GM19324 (cell line): Measurements from ENCODE around the gene BCDIN3D.
"Not testable (repeated sequence)": the region's sequence is repeated elsewhere in the genome, so short reads cannot be mapped to it uniquely, and the experiment has no call there.

ENCODE experiments used
- ATAC-seq: cut with Tn5 transposase; IDR thresholded peaks from one replicate; pipeline ENCODE4 v1.9.1; 2021; ENCODE audit warnings: mild to moderate bottlenecking, moderate library complexity; ENCODE audit not compliant: unreplicated experiment, low FRiP score

The BCDIN3D gene

DNA sequence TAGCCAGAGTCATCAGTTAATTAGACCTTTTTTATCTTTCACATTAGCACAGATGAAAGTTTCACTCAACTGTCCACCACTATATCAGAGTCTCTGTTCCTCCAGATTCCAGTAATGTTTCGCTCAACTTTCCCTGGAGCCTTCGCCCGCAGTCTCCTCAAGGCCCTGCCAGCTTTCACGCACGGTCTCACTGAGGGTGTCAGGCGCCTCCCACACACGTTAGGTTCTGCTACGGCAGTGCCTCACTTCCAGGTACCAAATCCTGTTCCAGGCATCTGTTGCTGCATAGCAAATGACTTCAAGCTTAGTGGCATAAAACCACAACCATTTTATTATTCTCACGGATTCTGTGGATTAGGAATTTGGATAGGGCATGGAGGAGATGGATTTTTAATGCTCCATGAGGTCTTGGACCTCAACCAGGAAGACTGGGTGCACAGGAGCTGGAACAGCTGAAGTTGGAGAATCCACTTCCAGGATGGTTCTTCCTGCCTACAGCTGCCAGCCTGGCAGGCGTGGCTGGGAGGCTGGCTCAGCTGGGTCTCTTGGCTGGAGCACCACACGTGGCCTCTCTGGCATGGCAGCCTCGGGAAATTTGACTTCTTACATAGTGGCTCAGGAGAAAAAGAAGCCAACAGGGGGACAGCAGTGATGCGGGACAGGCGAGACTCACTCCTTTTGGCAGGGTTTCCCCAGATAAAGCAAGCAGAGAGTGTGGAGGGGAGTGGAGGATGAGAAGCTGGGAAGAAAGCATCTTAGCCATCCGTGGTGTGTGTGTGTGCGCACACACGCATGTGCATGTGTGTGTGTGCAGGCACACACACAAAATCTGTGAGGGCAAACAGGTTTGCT lies 21.3 kb upstream of the BCDIN3D start:
- ATAC-seq = no peak

- not testable (repeated sequence) for ATAC-seq
Observed at GRCh38 chr12:49860921-49861320, 18.0 kb upstream of the BCDIN3D start.

DNA sequence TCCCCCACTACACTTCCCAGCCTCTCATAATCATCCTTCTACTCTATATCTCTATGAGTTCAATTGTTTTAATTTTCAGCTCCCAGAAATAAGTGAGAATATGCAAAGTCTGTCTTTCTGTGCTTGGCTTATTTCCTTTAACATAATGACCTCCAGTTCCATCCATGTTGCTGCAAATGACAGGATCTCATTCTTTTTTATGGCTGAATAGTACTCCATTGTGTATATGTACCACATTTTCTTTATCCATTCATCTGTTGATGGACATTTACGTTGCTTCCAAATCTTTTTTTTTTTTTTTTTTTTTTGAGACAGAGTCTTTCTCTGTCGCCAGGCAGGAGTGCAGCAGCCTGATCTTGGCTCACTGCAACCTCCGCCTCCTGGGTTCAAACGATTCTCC lies 13.0 kb upstream of the BCDIN3D start:
- not testable (repeated sequence) for ATAC-seq

DNA sequence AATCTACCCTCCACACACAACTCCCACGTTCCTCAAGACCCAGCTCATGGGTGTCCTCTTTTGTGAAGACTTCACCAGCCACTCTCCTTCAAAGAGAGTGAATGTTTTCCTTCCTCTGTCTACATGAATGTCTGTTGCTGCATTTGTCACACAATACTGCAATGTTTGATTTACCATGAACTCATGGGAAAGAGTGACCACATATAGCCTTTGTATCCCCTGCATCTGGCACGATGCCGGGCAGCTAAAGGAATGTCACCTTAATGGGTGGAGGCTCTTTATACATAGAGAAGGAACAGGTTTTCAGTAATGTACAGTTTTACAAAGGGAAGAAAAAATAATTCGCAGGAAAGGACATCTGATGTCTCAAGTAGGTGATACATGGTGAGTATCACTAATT lies 12.1 kb upstream of the BCDIN3D start:
- ATAC-seq = no peak

- no peak for ATAC-seq
Observed at GRCh38 chr12:49853671-49854070, 10.8 kb upstream of the BCDIN3D start.

- ATAC-seq = no peak
Observed at GRCh38 chr12:49847161-49847560, 4.3 kb upstream of the BCDIN3D start.

DNA sequence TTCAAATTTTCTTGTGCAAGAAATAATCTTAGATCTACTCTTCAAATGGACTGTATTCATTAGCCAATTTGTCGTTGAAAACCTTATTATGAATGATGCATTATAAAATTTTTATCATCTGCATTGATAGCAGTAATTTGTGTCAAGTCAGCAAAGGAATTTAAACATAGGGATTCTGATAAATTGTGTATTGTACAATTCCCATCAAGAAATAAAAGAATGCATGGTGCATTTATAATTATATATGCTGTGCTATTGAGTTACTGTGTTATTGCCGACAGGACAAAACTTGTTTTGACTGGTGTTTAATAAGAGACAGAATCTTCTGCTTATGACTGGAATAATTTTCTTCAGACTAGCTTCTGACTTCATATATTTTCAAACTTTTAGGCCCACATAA lies 3.1 kb upstream of the BCDIN3D start:
- no peak for ATAC-seq

DNA sequence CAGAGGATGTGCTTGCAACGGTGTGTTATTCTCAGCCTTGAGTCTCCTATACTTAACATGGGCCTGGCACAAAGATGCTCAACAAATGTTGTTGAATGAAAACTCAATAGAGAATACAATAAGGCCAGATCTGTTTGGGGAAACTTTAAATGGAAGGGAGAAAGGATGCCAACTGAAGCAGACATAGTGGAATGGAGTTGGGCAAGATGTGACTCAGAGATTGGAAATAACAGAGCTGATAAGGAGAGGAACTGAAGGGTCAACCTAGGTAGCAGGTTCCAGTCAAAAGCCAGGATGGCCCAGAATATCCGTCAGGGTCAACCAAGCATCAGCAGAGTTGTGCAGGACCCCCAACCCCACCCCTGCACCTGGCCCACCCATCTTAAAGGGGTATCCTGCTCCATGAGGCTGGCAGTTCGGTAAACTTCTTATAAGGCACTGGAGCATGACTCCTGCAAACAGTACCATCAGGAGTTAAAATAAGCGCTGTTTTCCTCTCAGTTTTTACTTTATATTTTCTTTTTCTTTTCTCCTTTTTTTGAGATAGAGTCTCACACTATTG lies 1.1 kb upstream of the BCDIN3D start:
- no peak for ATAC-seq

DNA sequence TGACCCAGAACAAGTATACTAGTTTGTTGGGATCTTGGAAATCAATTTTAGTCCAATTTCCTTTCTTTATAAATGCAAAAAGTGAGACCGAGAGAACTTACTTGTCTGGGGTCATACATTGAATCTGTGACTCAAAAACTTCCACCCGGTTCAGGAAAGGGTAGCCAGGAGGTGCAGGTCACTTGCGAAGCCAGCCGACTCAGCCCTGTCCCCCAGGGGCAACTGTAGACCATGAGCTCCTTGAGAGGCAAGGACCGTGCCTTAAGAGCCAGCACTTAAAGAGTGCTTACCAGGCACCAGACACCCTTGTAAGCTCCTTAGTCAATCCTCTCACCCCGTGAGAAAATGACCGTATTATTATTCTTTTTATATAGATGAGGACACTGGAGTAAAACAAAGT lies 505 bp upstream of the BCDIN3D start:
- ATAC-seq = no peak

DNA sequence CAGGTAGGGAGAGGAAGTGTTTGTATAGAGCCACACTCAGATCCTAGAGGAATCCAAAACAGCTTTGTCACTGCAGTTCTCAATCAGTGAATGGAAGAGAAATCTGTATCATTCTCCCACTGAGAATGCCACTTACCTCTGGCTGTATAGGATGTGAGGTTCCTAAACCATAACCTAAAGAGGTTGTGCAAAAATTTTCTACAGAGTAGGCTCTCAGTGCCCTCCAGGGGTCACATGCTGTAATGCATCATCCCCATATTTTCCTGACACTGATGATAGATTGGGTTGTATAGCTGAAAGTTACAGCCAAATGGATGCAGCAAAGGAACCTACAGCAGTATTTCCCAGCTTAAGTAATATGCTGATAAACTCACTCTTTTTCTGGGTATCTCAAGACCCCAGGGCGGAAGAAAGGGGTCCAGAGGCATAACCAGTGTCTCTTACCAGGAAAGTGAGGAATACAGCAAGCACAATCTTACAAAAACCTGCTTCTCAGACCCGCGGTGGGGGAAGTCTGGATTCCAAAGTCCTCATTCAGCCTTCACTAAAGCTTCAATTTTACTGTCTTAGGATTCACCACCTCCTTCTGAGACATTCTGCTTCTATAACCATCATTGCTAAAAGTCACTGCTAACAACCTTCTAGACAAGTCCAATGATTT lies 3.8 kb downstream of the BCDIN3D start:
- no peak for ATAC-seq

- no peak for ATAC-seq
Observed at GRCh38 chr12:49832836-49833421, 10.0 kb downstream of the BCDIN3D start.

DNA sequence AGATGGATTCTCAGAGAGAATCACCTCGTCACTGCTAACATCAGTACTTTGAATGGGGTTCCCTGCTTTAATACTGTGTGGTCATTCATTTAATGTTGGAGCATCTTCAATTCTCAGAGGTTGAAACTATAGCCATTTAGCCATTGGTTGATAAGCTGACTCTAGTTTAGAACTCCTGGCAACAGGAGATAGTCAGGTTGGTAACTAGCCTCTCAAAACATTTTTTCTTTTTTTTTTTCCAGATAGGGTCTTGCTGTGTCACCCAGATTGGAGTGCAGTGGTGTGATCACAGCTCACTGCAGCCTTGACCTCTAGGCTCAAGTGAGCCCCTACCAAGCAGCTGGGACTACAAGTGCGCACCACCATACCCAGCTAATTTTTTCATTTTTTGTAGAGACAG lies 11.2 kb downstream of the BCDIN3D start:
- ATAC-seq = no peak

DNA sequence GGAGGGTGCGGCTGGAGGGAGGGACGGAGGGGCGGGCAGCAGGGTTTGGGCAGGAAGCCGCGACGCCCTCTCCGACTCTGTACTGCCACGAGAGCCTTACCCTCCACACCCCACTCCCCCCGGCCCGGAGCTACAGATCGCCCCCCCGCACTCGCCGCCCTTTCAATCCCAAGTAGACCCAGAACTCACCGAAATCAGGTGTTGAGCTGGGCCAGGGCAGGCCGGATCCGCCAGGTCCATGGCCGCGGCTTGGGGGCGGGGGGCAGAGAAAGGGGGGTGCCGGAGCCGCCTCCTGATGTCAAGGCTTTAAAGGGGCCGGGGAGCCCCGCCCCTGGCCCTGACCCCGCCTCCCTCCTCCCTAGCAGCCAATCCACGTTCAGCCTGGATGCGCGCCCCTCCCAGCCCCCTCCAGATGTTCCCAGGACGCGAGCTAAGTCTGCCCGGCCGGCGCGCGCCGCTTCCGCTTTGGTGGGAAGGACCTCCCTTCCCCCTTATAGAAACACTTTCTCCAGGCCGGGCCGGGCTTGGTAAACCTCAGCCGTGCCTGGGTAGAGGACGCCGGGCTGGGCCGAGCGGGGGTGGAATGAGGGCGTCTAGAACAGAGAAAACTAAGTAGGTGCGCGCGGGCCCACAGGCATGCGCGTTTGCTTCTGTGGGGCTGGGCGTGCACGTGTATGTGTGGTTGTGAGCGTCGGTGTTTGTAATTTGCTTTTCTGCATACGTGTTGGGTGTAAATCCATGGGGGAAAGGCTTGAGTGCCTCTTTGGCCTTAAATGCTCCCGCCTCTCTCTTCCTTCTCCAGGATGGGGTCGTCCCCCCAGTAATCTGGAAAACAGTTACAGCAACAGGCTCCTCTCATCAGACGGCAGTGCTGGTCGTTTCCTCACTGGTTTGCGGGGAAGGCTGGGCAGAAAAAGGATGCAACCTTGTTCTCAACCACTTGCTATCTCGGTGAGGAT lies 14.5 kb downstream of the BCDIN3D start, which contains the start of gene NCKAP5L:
NCKAP5L (minus strand) TSS at position 281 of the 959 bp plus-strand sequence. CDS start 24,369 bp downstream, outside the sequence.
- peak; percentile 84 for ATAC-seq

DNA sequence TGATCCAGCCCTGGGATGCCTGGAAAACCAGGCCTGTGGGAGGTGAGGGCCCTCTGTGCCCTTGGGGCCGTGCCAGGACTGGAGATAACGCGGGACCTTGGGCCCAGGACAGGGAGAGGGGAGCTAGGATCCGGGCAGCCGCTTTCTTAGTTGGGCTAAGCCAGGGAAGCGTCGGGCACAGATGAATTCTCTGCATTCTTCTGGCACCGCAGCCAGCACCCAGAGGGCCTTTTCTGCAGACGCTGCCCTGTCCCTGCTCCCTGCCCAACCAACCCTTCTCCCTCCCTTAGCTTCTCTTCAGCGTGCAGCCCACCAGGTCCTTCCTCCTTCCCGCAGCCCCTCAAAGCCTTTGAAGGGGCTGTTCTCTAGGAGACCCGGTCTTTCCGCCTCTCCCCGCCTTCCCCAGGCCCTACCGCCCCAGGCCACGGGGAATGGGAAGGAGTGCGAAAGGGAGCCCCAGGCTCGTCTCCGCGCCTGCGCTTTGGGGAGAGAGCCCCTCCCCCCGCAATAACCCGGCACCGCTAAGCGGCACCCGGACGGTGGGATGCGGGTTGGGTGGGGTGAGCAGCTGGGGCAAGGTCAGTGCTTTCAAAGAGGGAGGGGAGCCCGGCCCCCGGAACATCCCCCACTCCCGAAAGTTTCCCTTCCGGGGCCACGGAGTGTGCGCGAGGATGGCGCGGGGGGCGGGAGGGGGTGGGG lies 15.4 kb downstream of the BCDIN3D start:
- ATAC-seq = peak; percentile 17

- no peak for ATAC-seq
Observed at GRCh38 chr12:49827051-49827400, 15.9 kb downstream of the BCDIN3D start.

GRCh38 chr12:49825971-49826421 lies 16.9 kb downstream of the BCDIN3D start:
- ATAC-seq = no peak

DNA sequence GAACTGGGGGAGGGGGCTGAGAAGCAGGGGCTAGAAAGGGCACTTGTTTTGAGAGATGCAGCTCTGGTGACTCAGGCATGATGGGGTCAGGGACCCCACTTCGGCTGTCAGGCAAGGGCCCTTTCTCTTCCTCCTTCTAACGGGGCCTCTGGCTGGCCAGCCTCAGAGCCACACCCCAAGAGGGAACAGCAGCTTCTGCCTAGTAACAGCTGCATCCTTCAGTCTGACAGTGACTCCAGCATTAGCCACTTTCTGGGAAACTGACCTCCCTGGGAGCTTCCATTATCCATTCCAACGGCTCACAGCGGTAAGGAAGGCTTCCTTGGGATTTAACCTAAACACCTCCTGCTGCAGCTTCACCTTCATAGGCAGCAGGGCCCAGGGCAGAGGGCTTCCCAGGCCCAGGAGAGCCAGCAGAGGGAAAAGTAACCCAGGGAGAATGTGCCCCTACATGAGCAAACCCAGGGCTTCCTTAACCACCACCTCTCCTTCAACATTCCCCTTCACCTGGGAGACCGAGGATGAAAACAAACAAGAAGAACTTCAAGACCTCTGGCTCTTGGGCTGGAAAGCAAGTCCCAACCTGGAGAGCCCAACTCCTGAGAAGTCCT lies 17.4 kb downstream of the BCDIN3D start:
- ATAC-seq = no peak

DNA sequence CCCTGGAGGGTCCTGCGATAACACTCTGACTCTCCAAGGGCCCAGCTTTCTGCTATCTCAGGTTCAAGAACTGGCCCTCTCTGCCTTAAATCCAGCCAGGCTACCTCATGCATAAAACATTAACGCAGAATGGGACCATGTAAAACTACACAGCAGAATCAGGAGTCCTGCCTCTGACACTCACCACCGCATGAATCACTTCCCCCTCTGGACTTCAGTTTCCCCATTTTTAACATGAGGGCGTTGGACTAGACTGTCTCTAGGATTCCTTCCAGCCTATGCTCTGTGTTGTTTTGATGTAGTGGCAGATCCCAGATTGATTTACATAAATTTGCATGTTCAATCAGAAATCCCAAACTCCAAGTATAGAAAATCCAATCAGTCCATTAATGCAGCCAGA lies 18.0 kb downstream of the BCDIN3D start:
- ATAC-seq = no peak

GRCh38 chr12:49824416-49824815 lies 18.5 kb downstream of the BCDIN3D start:
- ATAC-seq = no peak
